Left kidney (tissue), 2 donors: ENCODE measurements around the gene TK1. TPM values are rescaled to one million over a fixed set of nuclear protein-coding genes. Genes with fewer than 3 reads are reported as not detected.

Experiments used
- DNase-seq: peaks from one replicate; pipeline ENCODE4 v3.0.0-alpha.2; 2013
- polyA plus RNA-seq: library from polyadenylated mRNA; unstranded; fragments of 120-200 nt; gene quantifications from one replicate; pipeline ENCODE4 v1.2.1, GENCODE V29; 2013; ENCODE audit not compliant: insufficient read length

Gene TK1
- polyA plus RNA-seq, 1 donor = 34.0 TPM

GRCh38 chr17:78124836-78125137, 62.1 kb downstream of the TK1 start:
- DNase-seq = no peak

Other genes starting within 250 kb of the TK1 start
- 17.1 TPM for gene TNRC6C, start 228.3 kb downstream of the TK1 start, polyA plus RNA-seq
- gene TMC6, start 58.3 kb downstream of the TK1 start, polyA plus RNA-seq = 24.8 TPM
- gene TMC8, start 56.3 kb downstream of the TK1 start, polyA plus RNA-seq = 1.4 TPM
- 0.17 TPM for gene C17orf99, start 40.7 kb downstream of the TK1 start, polyA plus RNA-seq
- 47.3 TPM for gene SYNGR2, start 18.5 kb downstream of the TK1 start, polyA plus RNA-seq
- gene AFMID, start 310 bp upstream of the TK1 start, polyA plus RNA-seq = 73.2 TPM
- gene BIRC5, start 27.2 kb upstream of the TK1 start, polyA plus RNA-seq = 35.8 TPM
- not detected for gene TMEM235, start 44.6 kb upstream of the TK1 start, polyA plus RNA-seq
- gene SOCS3, start 173.0 kb upstream of the TK1 start, polyA plus RNA-seq = 12.1 TPM
- gene PGS1, start 191.6 kb upstream of the TK1 start, polyA plus RNA-seq = 52.6 TPM